GM12874 (cell line): Measurements from ENCODE around the gene SMCO4.

Experiments used
- CTCF ChIP-seq: IDR thresholded peaks from 2 replicates; pipeline ENCODE4 v1.5.1; 2011; ENCODE audit warnings: low read depth, mild to moderate bottlenecking, control low read depth, low read length, moderate library complexity; ENCODE audit not compliant: insufficient read depth

SMCO4 gene

GRCh38 chr11:93543292-93543977, at the start of gene SMCO4:
SMCO4 (minus strand) TSS chr11:93543391; CDS start chr11:93479189, 64,202 bp downstream.
- TF ChIP-seq CTCF, result peak; percentile 84

- TF ChIP-seq CTCF, result no peak
Observed at GRCh38 chr11:93591247-93591898, 48.2 kb upstream of the SMCO4 start.

GRCh38 chr11:93589347-93589746, 46.2 kb upstream of the SMCO4 start:
- TF ChIP-seq CTCF, result no peak

GRCh38 chr11:93587858-93588581, 44.8 kb upstream of the SMCO4 start:
- TF ChIP-seq CTCF, result no peak

- TF ChIP-seq CTCF, result no peak
Observed at GRCh38 chr11:93585758-93586157, 42.6 kb upstream of the SMCO4 start.

GRCh38 chr11:93583490-93583889, 40.3 kb upstream of the SMCO4 start:
- no peak for TF ChIP-seq CTCF

GRCh38 chr11:93579187-93579751, 36.1 kb upstream of the SMCO4 start:
- no peak for TF ChIP-seq CTCF
